Measurements from ENCODE around the gene ANKMY1. TPM values are rescaled to one million over a fixed set of nuclear protein-coding genes. Genes with fewer than 3 reads are reported as not detected.

Gene ANKMY1
- total RNA-seq, 1 donor from 2014 or later = 7.2 TPM

DNA sequence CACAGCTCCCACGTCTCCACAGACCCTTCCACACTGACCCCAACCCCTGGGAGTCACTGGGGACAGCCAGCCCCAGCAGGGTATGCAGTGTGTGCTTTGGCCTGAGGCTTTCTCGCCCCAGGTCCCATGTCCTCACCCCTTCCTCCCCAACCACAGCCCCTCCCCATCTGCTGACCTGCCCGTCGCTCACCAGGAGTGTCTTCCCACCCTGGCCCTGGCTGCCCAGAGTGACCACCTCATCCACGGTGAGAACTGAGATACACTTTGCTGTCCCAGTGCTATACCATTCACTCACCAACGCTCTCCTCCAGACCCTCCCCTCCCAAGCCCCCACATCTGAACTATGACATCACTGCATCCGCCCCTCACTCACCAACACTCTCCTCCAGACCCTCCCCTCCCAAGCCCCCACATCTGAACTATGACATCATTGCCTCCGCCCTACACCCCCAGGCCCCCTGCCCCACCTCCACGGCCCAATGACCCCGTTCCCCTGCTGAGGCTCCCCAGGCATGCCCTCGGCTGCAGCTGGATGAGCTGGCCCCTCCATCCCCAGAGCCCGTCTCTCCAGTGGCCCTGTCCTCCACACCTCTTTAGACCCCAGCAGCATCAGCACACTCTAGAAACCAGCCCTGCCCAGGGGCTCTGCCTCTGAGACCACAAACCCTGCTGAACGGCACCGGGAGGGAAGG, 55.2 kb downstream of the ANKMY1 start:
- H3K79me2 ChIP-seq (ENCODE audit: insufficient read depth, low read length) = no peaks in the 10 kb centered on the region
- H3K4me3 ChIP-seq (ENCODE audit: insufficient read depth, low read depth, low read length) = no peak overlapping the region
- Mint-ChIP-seq H3K4me3 (ENCODE audit: unreplicated experiment) (no peak overlapping the region), H3K36me3 (ENCODE audit: low read depth, unreplicated experiment) (peaks cover 5% of the 10 kb centered on the region), H3K9me3 (ENCODE audit: unreplicated experiment) (no peaks in the 10 kb centered on the region), H3K27me3 (ENCODE audit: low read depth, unreplicated experiment) (peaks cover 16% of the 10 kb centered on the region), H3K27ac (ENCODE audit: unreplicated experiment) (no peak overlapping the region), H3K4me1 (ENCODE audit: low read depth, unreplicated experiment) (no peaks in the 10 kb centered on the region)
- H2AFZ ChIP-seq (ENCODE audit: low read depth, low read length) = no peak overlapping the region
- H3K9me3 ChIP-seq (ENCODE audit: insufficient read depth, low read depth, low read length) = no peaks in the 10 kb centered on the region
- no peak overlapping the region for H3K9ac ChIP-seq (ENCODE audit: low read length)
- DNase-seq (ENCODE audit: low read depth) (no peak), FAIRE-seq (no peak)
- no peaks in the 10 kb centered on the region for H3K27me3 ChIP-seq (ENCODE audit: insufficient read depth, low read length)
- H3K4me1 ChIP-seq (ENCODE audit: insufficient read depth, low read length) = no peaks in the 10 kb centered on the region
- H4K20me1 ChIP-seq (ENCODE audit: insufficient read depth, low read length) = no peaks in the 10 kb centered on the region
- TF ChIP-seq, protein P1, sequence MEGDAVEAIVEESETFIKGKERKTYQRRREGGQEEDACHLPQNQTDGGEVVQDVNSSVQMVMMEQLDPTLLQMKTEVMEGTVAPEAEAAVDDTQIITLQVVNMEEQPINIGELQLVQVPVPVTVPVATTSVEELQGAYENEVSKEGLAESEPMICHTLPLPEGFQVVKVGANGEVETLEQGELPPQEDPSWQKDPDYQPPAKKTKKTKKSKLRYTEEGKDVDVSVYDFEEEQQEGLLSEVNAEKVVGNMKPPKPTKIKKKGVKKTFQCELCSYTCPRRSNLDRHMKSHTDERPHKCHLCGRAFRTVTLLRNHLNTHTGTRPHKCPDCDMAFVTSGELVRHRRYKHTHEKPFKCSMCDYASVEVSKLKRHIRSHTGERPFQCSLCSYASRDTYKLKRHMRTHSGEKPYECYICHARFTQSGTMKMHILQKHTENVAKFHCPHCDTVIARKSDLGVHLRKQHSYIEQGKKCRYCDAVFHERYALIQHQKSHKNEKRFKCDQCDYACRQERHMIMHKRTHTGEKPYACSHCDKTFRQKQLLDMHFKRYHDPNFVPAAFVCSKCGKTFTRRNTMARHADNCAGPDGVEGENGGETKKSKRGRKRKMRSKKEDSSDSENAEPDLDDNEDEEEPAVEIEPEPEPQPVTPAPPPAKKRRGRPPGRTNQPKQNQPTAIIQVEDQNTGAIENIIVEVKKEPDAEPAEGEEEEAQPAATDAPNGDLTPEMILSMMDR (IDR thresholded peaks at IDR 0.05; ENCODE audit: insufficient read depth, low read depth, low read length) = no peak
- TF ChIP-seq EZH2 (IDR thresholded peaks at IDR 0.05; ENCODE audit: insufficient read depth, low read length) = no peak
- no peaks in the 10 kb centered on the region for H3K36me3 ChIP-seq (ENCODE audit: insufficient read depth, low read length)
- H3K27ac ChIP-seq (ENCODE audit: low read depth, low read length) = no peak overlapping the region
- H3K4me2 ChIP-seq (ENCODE audit: low read length) = no peak overlapping the region

DNA sequence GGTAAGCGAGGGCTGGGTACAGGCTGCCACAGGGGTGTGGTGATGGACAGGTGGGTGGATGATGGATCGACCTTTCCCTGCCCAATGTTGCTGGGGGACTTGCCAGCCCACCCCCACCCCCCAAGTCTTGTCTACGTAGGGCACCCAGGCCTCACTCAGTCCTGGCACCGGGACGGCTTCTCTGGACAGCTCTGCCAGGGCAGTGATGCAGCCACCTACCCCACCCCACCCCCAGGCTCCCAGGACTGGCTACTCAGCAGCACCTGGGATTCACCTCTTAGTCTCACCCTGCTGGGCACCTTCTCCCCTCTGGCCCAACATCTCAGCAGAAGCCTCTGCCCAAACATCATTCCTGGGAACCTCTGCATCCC, 55.7 kb downstream of the ANKMY1 start:
- Mint-ChIP-seq H3K4me1 (ENCODE audit: low read depth, unreplicated experiment) (no peaks in the 10 kb centered on the region), H3K27ac (ENCODE audit: unreplicated experiment) (no peak overlapping the region), H3K9me3 (ENCODE audit: unreplicated experiment) (no peaks in the 10 kb centered on the region), H3K36me3 (ENCODE audit: low read depth, unreplicated experiment) (peaks cover 5% of the 10 kb centered on the region), H3K4me3 (ENCODE audit: unreplicated experiment) (no peak overlapping the region), H3K27me3 (ENCODE audit: low read depth, unreplicated experiment) (peaks cover 16% of the 10 kb centered on the region)
- no peaks in the 10 kb centered on the region for H3K9me3 ChIP-seq (ENCODE audit: insufficient read depth, low read depth, low read length)
- no peaks in the 10 kb centered on the region for H3K4me1 ChIP-seq (ENCODE audit: insufficient read depth, low read length)
- no peak overlapping the region for H3K4me2 ChIP-seq (ENCODE audit: low read length)
- no peaks in the 10 kb centered on the region for H4K20me1 ChIP-seq (ENCODE audit: insufficient read depth, low read length)
- no peak overlapping the region for H3K27ac ChIP-seq (ENCODE audit: low read depth, low read length)
- no peaks in the 10 kb centered on the region for H3K36me3 ChIP-seq (ENCODE audit: insufficient read depth, low read length)
- DNase-seq (ENCODE audit: low read depth) (no peak), FAIRE-seq (no peak)
- no peaks in the 10 kb centered on the region for H3K27me3 ChIP-seq (ENCODE audit: insufficient read depth, low read length)
- no peak overlapping the region for H3K4me3 ChIP-seq (ENCODE audit: insufficient read depth, low read depth, low read length)
- TF ChIP-seq, protein P1 (IDR thresholded peaks at IDR 0.05; ENCODE audit: insufficient read depth, low read depth, low read length) = no peak
- TF ChIP-seq EZH2 (IDR thresholded peaks at IDR 0.05; ENCODE audit: insufficient read depth, low read length) = no peak
- H2AFZ ChIP-seq (ENCODE audit: low read depth, low read length) = no peak overlapping the region
- no peaks in the 10 kb centered on the region for H3K79me2 ChIP-seq (ENCODE audit: insufficient read depth, low read length)
- H3K9ac ChIP-seq (ENCODE audit: low read length) = no peak overlapping the region

DNA sequence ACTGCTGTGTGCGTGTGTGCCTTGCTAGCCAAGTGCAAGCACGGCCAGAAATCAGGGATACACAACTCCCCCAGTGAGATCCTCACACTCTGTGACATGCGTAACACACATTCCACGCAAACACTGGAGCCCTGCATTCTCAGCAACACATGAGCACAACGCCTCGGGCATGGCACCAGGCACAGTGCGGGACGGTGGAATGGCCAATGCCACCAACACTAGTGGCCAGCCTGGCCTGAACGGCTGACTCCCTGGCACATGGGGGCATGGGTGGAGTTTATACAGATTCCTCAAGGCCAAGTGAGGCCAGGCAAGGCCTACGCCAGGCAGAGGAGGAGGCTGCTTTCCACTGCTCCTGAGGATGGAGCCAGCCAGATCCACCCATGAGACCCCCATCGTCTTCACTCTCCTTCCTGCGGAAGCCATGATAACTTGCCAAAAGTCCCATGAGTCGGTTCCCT, 56.2 kb downstream of the ANKMY1 start:
- FAIRE-seq (no peak), DNase-seq (ENCODE audit: low read depth) (no peak)
- Mint-ChIP-seq H3K4me1 (ENCODE audit: low read depth, unreplicated experiment) (no peaks in the 10 kb centered on the region), H3K4me3 (ENCODE audit: unreplicated experiment) (no peak overlapping the region), H3K27me3 (ENCODE audit: low read depth, unreplicated experiment) (peaks cover 16% of the 10 kb centered on the region), H3K9me3 (ENCODE audit: unreplicated experiment) (no peaks in the 10 kb centered on the region), H3K36me3 (ENCODE audit: low read depth, unreplicated experiment) (peaks cover 5% of the 10 kb centered on the region), H3K27ac (ENCODE audit: unreplicated experiment) (no peak overlapping the region)
- Histone ChIP-seq H3K4me3 (ENCODE audit: insufficient read depth, low read depth, low read length) (no peak overlapping the region), H3K36me3 (ENCODE audit: insufficient read depth, low read length) (no peaks in the 10 kb centered on the region), H4K20me1 (ENCODE audit: insufficient read depth, low read length) (no peaks in the 10 kb centered on the region), H3K4me2 (ENCODE audit: low read length) (no peak overlapping the region), H3K27me3 (ENCODE audit: insufficient read depth, low read length) (no peaks in the 10 kb centered on the region), H3K79me2 (ENCODE audit: insufficient read depth, low read length) (no peaks in the 10 kb centered on the region), H2AFZ (ENCODE audit: low read depth, low read length) (no peak overlapping the region), H3K27ac (ENCODE audit: low read depth, low read length) (no peak overlapping the region), H3K4me1 (ENCODE audit: insufficient read depth, low read length) (no peaks in the 10 kb centered on the region), H3K9me3 (ENCODE audit: insufficient read depth, low read depth, low read length) (no peaks in the 10 kb centered on the region), H3K9ac (ENCODE audit: low read length) (no peak overlapping the region)
- TF ChIP-seq, protein P1 (IDR thresholded peaks at IDR 0.05; ENCODE audit: insufficient read depth, low read depth, low read length) = no peak
- no peak for TF ChIP-seq EZH2 (IDR thresholded peaks at IDR 0.05; ENCODE audit: insufficient read depth, low read length)

Data from astrocyte (in vitro differentiated cells and primary cell).